Measurements from ENCODE around the gene SLC6A6. TPM values are rescaled to one million over a fixed set of nuclear protein-coding genes. Genes with fewer than 3 reads are reported as not detected.

Gene SLC6A6
- total and polyA plus RNA-seq, 10 of the 15 experiments (the other 5 are each of a cell fraction or from before 2014, with no cell fraction given): 5.6 to 47.0 (median 20.2) TPM

GRCh38 chr3:14368885-14369284, 33.5 kb upstream of the SLC6A6 start:
- ChIA-PET SMC1A (ENCODE audit: uncharacterized antibody, unreplicated experiment) (no interaction called here), RAD21 (ENCODE audit: unreplicated experiment) (interaction anchor here (0.6 kb wide), 1 partner anchor 470 kb away, joined by 3 read pairs; no protein-coding TSS in a partner anchor), CTCF (no interaction called here), POLR2A (no interaction called here)
- intact Hi-C loops (cut with micrococcal nuclease; ENCODE audit: unreplicated experiment) (no loop called here), in situ Hi-C loops (cut with MboI) (no loop called here)
- H3K4me1 ChIP-seq (ENCODE audit: control insufficient read depth, insufficient read depth, low read length): no peaks in the 10 kb centered on the region; the same call in 1 of the 2 replicates
- no peaks in the 10 kb centered on the region for H3K79me2 ChIP-seq (ENCODE audit: control insufficient read depth, insufficient read depth, low read length)
- H2AFZ ChIP-seq (ENCODE audit: control insufficient read depth, low read depth, low read length): no peak overlapping the region
- no peak overlapping the region for H3K4me2 ChIP-seq (ENCODE audit: control insufficient read depth, insufficient read depth)
- no peak for FAIRE-seq
- H4K20me1 ChIP-seq (ENCODE audit: control insufficient read depth, insufficient read depth): no peaks in the 10 kb centered on the region
- H3K27me3 ChIP-seq (replicated peaks in 1 of 2; ENCODE audit: control insufficient read depth in 2 of 2, insufficient read depth in 2 of 2, low read length in 1 of 2): no peaks in the 10 kb centered on the region; a peak in 1 of 4 replicates
- no peak overlapping the region for H3K4me3 ChIP-seq
- no peaks in the 10 kb centered on the region for H3K9me3 ChIP-seq (replicated peaks; ENCODE audit: control insufficient read depth, insufficient read depth, low read length)
- no TSS peak for BruUV-seq (replicated peaks)
- H3K9ac ChIP-seq (ENCODE audit: control insufficient read depth, insufficient read depth, low read length): no peak overlapping the region
- WGBS (ENCODE audit: insufficient coverage, insufficient replicate concordance, low lambda C conversion rate, missing lambda C conversion rate): 0% methylated on average over 2 of the region's 2 CpGs
- H3K27ac ChIP-seq (ENCODE audit: control insufficient read depth, insufficient read depth): no peak overlapping the region
- no peaks in the 10 kb centered on the region for H3K36me3 ChIP-seq (ENCODE audit: control insufficient read depth in 2 of 2, insufficient read depth in 2 of 2, low read length in 1 of 2)
- no peak for DNase-seq (ENCODE audit: low read depth, low spot score)
- ATAC-seq: no peak
- no peak for TF ChIP-seq YBX1 (IDR thresholded peaks at IDR 0.05)
- no peak for TF ChIP-seq ZNF384 (IDR thresholded peaks at IDR 0.05; ENCODE audit: borderline replicate concordance, low read depth, low read length)
- TF ChIP-seq, protein P1, sequence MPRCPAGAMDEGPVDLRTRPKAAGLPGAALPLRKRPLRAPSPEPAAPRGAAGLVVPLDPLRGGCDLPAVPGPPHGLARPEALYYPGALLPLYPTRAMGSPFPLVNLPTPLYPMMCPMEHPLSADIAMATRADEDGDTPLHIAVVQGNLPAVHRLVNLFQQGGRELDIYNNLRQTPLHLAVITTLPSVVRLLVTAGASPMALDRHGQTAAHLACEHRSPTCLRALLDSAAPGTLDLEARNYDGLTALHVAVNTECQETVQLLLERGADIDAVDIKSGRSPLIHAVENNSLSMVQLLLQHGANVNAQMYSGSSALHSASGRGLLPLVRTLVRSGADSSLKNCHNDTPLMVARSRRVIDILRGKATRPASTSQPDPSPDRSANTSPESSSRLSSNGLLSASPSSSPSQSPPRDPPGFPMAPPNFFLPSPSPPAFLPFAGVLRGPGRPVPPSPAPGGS (IDR thresholded peaks at IDR 0.05; ENCODE audit: borderline replicate concordance, insufficient read depth, low read depth, low read length, poor library complexity, severe bottlenecking): no peak
- TF ChIP-seq E4F1 (IDR thresholded peaks at IDR 0.05; ENCODE audit: borderline replicate concordance, partially characterized antibody): no peak
- no peak for TF ChIP-seq NR2C2 (IDR thresholded peaks at IDR 0.05; ENCODE audit: borderline replicate concordance, control insufficient read depth, insufficient read length, low read depth)
- no peak for TF ChIP-seq NFYB (IDR thresholded peaks at IDR 0.05; ENCODE audit: insufficient read depth, low read depth, low read length)
- no peak for TF ChIP-seq HDGF (IDR thresholded peaks at IDR 0.05)
- no peak for TF ChIP-seq USF2 (IDR thresholded peaks at IDR 0.05; ENCODE audit: borderline replicate concordance, low read depth, low read length)
- no peak for TF ChIP-seq PRDM15 (CRISPR knock-in tag; IDR thresholded peaks at IDR 0.05)
- no peak for TF ChIP-seq POLR2A (IDR thresholded peaks at IDR 0.05; ENCODE audit: low read depth, low read length)
- TF ChIP-seq MYB (IDR thresholded peaks at IDR 0.05; ENCODE audit: borderline replicate concordance, low read depth, low read length): no peak
- TF ChIP-seq CHD2 (IDR thresholded peaks at IDR 0.05; ENCODE audit: borderline replicate concordance, low read depth, low read length): no peak
- TF ChIP-seq NFXL1 (IDR thresholded peaks at IDR 0.05; ENCODE audit: borderline replicate concordance): no peak
- TF ChIP-seq TBL1XR1 (IDR thresholded peaks at IDR 0.05; ENCODE audit: low read depth, low read length): no peak
- no peak for TF ChIP-seq KAT2A (conservative IDR thresholded peaks at IDR 0.05; ENCODE audit: control insufficient read depth, low read depth, low read length)

All from GM12878 (cell line).